GM23338 (cell line): ENCODE data around the gene OSBPL7.

Experiments used
- EZH2 ChIP-seq: fragments of 200-600 bp; sonication (generic); IDR thresholded peaks from one replicate; pipeline ENCODE4 v1.8.0; 2017; ENCODE audit warnings: antibody characterized with exemption, mild to moderate bottlenecking, low read depth; ENCODE audit not compliant: unreplicated experiment
- EZH2phosphoT487 ChIP-seq: fragments of 200-600 bp; sonication (generic); IDR thresholded peaks from one replicate; pipeline ENCODE4 v1.8.1; 2018; ENCODE audit warnings: antibody characterized with exemption; ENCODE audit not compliant: unreplicated experiment
- JUNB ChIP-seq: IDR thresholded peaks from one replicate; pipeline ENCODE4 v1.6.1; 2016; ENCODE audit warnings: antibody characterized with exemption; ENCODE audit not compliant: unreplicated experiment
- POLR2AphosphoS5 ChIP-seq: IDR thresholded peaks from 2 replicates; pipeline ENCODE4 v1.6.1; 2016; ENCODE audit warnings: antibody characterized with exemption, low read depth
- ZNF331 ChIP-seq: fragments of 250-450 bp; sonication (Bioruptor Pico); IDR thresholded peaks from 2 replicates; pipeline ENCODE4 v1.5.0; 2020; ENCODE audit warnings: low read depth, mild to moderate bottlenecking, moderate library complexity
- TF ChIP-seq, protein P1 (sequence below), 2 experiments: fragments of 200-600 bp in 1 of 2; sonication (generic) in 1 of 2; conservative IDR thresholded peaks; 2 replicates each; pipeline versions ENCODE4 v1.5.1 to v1.6.1; 2016 to 2017; ENCODE audit warnings: antibody characterized with exemption in 2 of 2, low read depth in 2 of 2, mild to moderate bottlenecking in 2 of 2, moderate library complexity in 1 of 2
- TF ChIP-seq, protein P2 (sequence below): IDR thresholded peaks from one replicate; pipeline ENCODE4 v1.6.1; 2018; ENCODE audit warnings: antibody characterized with exemption; ENCODE audit not compliant: unreplicated experiment

DNA sequence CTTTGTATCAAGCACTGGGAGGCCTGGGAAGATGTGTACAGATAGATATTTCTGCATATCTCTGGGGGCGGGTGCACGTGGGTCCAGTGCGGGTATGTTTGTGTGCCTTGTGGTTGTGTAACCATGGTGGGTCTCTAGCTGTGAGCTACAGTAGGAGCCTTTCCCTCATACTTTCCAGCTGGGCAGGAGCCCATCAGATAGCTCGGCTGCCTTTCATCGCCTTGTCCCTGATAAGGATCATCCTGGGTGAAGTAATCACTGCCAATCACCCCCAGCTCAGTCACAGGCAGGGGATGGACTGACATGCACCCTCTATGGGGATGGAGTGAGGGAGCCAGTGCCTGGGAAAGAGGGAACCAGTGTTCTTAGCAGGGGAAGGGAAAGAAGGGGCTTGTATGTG is 22.6 kb upstream of the OSBPL7 start:
- TF ChIP-seq, protein P1, sequence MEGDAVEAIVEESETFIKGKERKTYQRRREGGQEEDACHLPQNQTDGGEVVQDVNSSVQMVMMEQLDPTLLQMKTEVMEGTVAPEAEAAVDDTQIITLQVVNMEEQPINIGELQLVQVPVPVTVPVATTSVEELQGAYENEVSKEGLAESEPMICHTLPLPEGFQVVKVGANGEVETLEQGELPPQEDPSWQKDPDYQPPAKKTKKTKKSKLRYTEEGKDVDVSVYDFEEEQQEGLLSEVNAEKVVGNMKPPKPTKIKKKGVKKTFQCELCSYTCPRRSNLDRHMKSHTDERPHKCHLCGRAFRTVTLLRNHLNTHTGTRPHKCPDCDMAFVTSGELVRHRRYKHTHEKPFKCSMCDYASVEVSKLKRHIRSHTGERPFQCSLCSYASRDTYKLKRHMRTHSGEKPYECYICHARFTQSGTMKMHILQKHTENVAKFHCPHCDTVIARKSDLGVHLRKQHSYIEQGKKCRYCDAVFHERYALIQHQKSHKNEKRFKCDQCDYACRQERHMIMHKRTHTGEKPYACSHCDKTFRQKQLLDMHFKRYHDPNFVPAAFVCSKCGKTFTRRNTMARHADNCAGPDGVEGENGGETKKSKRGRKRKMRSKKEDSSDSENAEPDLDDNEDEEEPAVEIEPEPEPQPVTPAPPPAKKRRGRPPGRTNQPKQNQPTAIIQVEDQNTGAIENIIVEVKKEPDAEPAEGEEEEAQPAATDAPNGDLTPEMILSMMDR (conservative IDR thresholded peaks at IDR 0.05; ENCODE audit: low read depth in 2 of 2): no peak
- TF ChIP-seq POLR2AphosphoS5 (no peak), ZNF331 (no peak), EZH2 (no peak), EZH2phosphoT487 (no peak), JUNB (no peak)
- TF ChIP-seq, protein P2, sequence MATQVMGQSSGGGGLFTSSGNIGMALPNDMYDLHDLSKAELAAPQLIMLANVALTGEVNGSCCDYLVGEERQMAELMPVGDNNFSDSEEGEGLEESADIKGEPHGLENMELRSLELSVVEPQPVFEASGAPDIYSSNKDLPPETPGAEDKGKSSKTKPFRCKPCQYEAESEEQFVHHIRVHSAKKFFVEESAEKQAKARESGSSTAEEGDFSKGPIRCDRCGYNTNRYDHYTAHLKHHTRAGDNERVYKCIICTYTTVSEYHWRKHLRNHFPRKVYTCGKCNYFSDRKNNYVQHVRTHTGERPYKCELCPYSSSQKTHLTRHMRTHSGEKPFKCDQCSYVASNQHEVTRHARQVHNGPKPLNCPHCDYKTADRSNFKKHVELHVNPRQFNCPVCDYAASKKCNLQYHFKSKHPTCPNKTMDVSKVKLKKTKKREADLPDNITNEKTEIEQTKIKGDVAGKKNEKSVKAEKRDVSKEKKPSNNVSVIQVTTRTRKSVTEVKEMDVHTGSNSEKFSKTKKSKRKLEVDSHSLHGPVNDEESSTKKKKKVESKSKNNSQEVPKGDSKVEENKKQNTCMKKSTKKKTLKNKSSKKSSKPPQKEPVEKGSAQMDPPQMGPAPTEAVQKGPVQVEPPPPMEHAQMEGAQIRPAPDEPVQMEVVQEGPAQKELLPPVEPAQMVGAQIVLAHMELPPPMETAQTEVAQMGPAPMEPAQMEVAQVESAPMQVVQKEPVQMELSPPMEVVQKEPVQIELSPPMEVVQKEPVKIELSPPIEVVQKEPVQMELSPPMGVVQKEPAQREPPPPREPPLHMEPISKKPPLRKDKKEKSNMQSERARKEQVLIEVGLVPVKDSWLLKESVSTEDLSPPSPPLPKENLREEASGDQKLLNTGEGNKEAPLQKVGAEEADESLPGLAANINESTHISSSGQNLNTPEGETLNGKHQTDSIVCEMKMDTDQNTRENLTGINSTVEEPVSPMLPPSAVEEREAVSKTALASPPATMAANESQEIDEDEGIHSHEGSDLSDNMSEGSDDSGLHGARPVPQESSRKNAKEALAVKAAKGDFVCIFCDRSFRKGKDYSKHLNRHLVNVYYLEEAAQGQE: no peak
